Measurements from ENCODE around the gene MEOX2.
A peak's percentile ranks its signal among the peaks of the same experiment; 100 is the strongest.

Gene MEOX2

GRCh38 chr7:15720849-15721471, 34.5 kb upstream of the MEOX2 start:
- peak; percentile 38; the same call in 1 of the 3 replicates for ATAC-seq
- TF ChIP-seq TCF4 (CRISPR knock-in tag; IDR thresholded peaks at IDR 0.05; ENCODE audit: borderline replicate concordance) (no peak), PPARA (CRISPR knock-in tag; IDR thresholded peaks at IDR 0.05; ENCODE audit: borderline replicate concordance) (no peak), CSRNP3 (CRISPR knock-in tag; IDR thresholded peaks at IDR 0.05) (no peak), CREB5 (CRISPR knock-in tag; IDR thresholded peaks at IDR 0.05; ENCODE audit: low read depth) (no peak), RARB (CRISPR knock-in tag; IDR thresholded peaks at IDR 0.05) (no peak), SNAI2 (CRISPR knock-in tag; IDR thresholded peaks at IDR 0.05) (no peak)

GRCh38 chr7:15719311-15719710, 32.8 kb upstream of the MEOX2 start:
- no peak for TF ChIP-seq CREB5 (CRISPR knock-in tag; IDR thresholded peaks at IDR 0.05; ENCODE audit: low read depth)
- TF ChIP-seq ISL1 (CRISPR knock-in tag; IDR thresholded peaks at IDR 0.05): no peak
- no peak for TF ChIP-seq PPARA (CRISPR knock-in tag; IDR thresholded peaks at IDR 0.05; ENCODE audit: borderline replicate concordance)
- no peak for TF ChIP-seq ARNTL (CRISPR knock-in tag; IDR thresholded peaks at IDR 0.05; ENCODE audit: borderline replicate concordance, low read depth)
- no peak for TF ChIP-seq CSRNP3 (CRISPR knock-in tag; IDR thresholded peaks at IDR 0.05)
- TF ChIP-seq PATZ1 (CRISPR knock-in tag; IDR thresholded peaks at IDR 0.05; ENCODE audit: borderline replicate concordance): no peak
- TF ChIP-seq ZNF565 (CRISPR knock-in tag; conservative IDR thresholded peaks at IDR 0.05; ENCODE audit: low read depth): no peak
- TF ChIP-seq ZFP3 (CRISPR knock-in tag; IDR thresholded peaks at IDR 0.05): no peak
- no peak for TF ChIP-seq RARB (CRISPR knock-in tag; IDR thresholded peaks at IDR 0.05)
- TF ChIP-seq OSR1 (CRISPR knock-in tag; IDR thresholded peaks at IDR 0.05): no peak
- no peak for TF ChIP-seq POU6F1 (CRISPR knock-in tag; IDR thresholded peaks at IDR 0.05; ENCODE audit: borderline replicate concordance, low read depth)
- no peak for TF ChIP-seq ZC3H10 (CRISPR knock-in tag; IDR thresholded peaks at IDR 0.05)
- TF ChIP-seq ZFP30 (CRISPR knock-in tag; IDR thresholded peaks at IDR 0.05): no peak
- no peak for TF ChIP-seq ZNF8 (CRISPR knock-in tag; IDR thresholded peaks at IDR 0.05)
- no peak for TF ChIP-seq ZNF70 (CRISPR knock-in tag; IDR thresholded peaks at IDR 0.05)
- TF ChIP-seq ESRRG (CRISPR knock-in tag; IDR thresholded peaks at IDR 0.05): no peak

GRCh38 chr7:15715435-15715834, 29.0 kb upstream of the MEOX2 start:
- TF ChIP-seq ZC3H10 (CRISPR knock-in tag; IDR thresholded peaks at IDR 0.05) (no peak), ARNTL (CRISPR knock-in tag; IDR thresholded peaks at IDR 0.05; ENCODE audit: borderline replicate concordance, low read depth) (no peak)
- no peak for ATAC-seq

More at GRCh38 chr7:15719311-15719710, 32.8 kb upstream of the MEOX2 start:
- no peak for ATAC-seq

GRCh38 chr7:15709978-15710377, 23.5 kb upstream of the MEOX2 start:
- no peak for ATAC-seq
- TF ChIP-seq BACH2 (CRISPR knock-in tag; IDR thresholded peaks at IDR 0.05; ENCODE audit: borderline replicate concordance) (no peak), ZNF70 (CRISPR knock-in tag; IDR thresholded peaks at IDR 0.05) (no peak), PATZ1 (CRISPR knock-in tag; IDR thresholded peaks at IDR 0.05; ENCODE audit: borderline replicate concordance) (no peak), ZNF8 (CRISPR knock-in tag; IDR thresholded peaks at IDR 0.05) (no peak), OSR1 (CRISPR knock-in tag; IDR thresholded peaks at IDR 0.05) (no peak), TCF4 (CRISPR knock-in tag; IDR thresholded peaks at IDR 0.05; ENCODE audit: borderline replicate concordance) (no peak), POU6F1 (CRISPR knock-in tag; IDR thresholded peaks at IDR 0.05; ENCODE audit: borderline replicate concordance, low read depth) (no peak), ZC3H10 (CRISPR knock-in tag; IDR thresholded peaks at IDR 0.05) (no peak), SNAI2 (CRISPR knock-in tag; IDR thresholded peaks at IDR 0.05) (no peak), PPARA (CRISPR knock-in tag; IDR thresholded peaks at IDR 0.05; ENCODE audit: borderline replicate concordance) (no peak), CSDC2 (CRISPR knock-in tag; IDR thresholded peaks at IDR 0.05) (no peak), ESRRG (CRISPR knock-in tag; IDR thresholded peaks at IDR 0.05) (no peak)
